ENCODE results near the gene PIP5K1C. TPM values are rescaled to one million over a fixed set of nuclear protein-coding genes. Genes with fewer than 3 reads are reported as not detected.

PIP5K1C gene
- total RNA-seq, 1 donor from 2014 or later, result 42.0 TPM

DNA sequence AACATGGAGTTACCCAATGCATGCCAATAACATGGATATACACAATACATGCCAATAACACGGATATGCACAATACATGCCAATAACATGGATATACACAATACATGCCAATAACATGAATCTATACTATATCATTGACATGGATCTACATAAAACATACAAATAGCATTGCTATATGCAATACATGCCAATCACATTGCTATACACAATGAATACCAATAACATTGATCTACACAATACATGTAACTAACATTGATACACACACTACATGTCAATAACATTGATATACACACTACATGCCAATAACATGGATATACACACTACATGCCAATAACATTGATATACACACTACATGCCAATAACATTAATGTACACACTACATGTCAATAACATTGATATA is 932 bp upstream of the PIP5K1C start:
- Histone ChIP-seq H3K27me3 (ENCODE audit: insufficient read depth, low read length) (no peaks in the 10 kb centered on the region), H3K9ac (ENCODE audit: low read length) (no peak overlapping the region), H3K36me3 (ENCODE audit: insufficient read depth, low read length) (no peaks in the 10 kb centered on the region), H3K4me1 (ENCODE audit: insufficient read depth, low read length) (peaks cover 7% of the 10 kb centered on the region), H3K4me2 (ENCODE audit: low read length) (no peak overlapping the region), H3K79me2 (ENCODE audit: insufficient read depth, low read length) (peaks cover 39% of the 10 kb centered on the region), H3K9me3 (ENCODE audit: insufficient read depth, low read depth, low read length) (no peaks in the 10 kb centered on the region), H2AFZ (ENCODE audit: low read depth, low read length) (no peak overlapping the region), H3K4me3 (ENCODE audit: insufficient read depth, low read depth, low read length) (no peak overlapping the region), H3K27ac (ENCODE audit: low read depth, low read length) (no peak overlapping the region), H4K20me1 (ENCODE audit: insufficient read depth, low read length) (peaks cover 28% of the 10 kb centered on the region)
- no peak for TF ChIP-seq EZH2 (IDR thresholded peaks at IDR 0.05; ENCODE audit: insufficient read depth, low read length)
- TF ChIP-seq, protein P1, sequence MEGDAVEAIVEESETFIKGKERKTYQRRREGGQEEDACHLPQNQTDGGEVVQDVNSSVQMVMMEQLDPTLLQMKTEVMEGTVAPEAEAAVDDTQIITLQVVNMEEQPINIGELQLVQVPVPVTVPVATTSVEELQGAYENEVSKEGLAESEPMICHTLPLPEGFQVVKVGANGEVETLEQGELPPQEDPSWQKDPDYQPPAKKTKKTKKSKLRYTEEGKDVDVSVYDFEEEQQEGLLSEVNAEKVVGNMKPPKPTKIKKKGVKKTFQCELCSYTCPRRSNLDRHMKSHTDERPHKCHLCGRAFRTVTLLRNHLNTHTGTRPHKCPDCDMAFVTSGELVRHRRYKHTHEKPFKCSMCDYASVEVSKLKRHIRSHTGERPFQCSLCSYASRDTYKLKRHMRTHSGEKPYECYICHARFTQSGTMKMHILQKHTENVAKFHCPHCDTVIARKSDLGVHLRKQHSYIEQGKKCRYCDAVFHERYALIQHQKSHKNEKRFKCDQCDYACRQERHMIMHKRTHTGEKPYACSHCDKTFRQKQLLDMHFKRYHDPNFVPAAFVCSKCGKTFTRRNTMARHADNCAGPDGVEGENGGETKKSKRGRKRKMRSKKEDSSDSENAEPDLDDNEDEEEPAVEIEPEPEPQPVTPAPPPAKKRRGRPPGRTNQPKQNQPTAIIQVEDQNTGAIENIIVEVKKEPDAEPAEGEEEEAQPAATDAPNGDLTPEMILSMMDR (IDR thresholded peaks at IDR 0.05; ENCODE audit: insufficient read depth, low read depth, low read length), result no peak
- no peaks in the 10 kb centered on the region for H3K36me3 Mint-ChIP-seq (ENCODE audit: low read depth, unreplicated experiment)
- H3K4me3 Mint-ChIP-seq (ENCODE audit: unreplicated experiment), result peak overlapping the region; percentile 78
- DNase-seq (ENCODE audit: low read depth) (no peak), FAIRE-seq (peak; percentile 47)
- no peaks in the 10 kb centered on the region for H3K4me1 Mint-ChIP-seq (ENCODE audit: low read depth, unreplicated experiment)
- H3K27me3 Mint-ChIP-seq (ENCODE audit: low read depth, unreplicated experiment), result peaks cover 4% of the 10 kb centered on the region
- H3K9me3 Mint-ChIP-seq (ENCODE audit: unreplicated experiment), result no peaks in the 10 kb centered on the region
- H3K27ac Mint-ChIP-seq (ENCODE audit: unreplicated experiment), result no peak overlapping the region

DNA sequence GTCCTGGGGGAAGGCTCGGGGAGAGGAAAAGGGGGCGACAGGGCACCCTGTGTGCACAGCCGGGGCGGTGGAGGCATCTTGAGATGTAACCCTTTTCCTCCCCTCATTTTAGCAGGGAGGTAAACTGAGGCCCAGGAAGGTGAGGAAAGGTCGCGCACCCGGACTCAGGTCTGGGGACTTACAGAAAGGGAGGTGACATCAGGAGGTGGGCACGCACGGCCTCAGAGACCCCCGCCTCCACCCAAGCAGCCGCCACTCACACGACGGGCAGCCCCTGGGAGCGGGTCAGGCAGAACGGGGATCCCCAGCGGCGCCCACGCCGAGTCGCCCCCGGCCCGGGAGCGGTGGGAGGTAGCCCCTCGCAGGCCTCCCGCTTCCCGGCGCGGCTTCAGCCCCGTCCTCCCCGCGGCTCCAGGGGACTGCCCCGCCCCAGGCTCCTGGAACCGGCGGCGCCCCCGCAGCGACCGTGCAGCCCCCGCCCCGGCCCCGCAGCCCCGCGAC is 477 bp downstream of the PIP5K1C start:
- no peak overlapping the region for H3K27ac Mint-ChIP-seq (ENCODE audit: unreplicated experiment)
- H3K79me2 ChIP-seq (ENCODE audit: insufficient read depth, low read length), result peaks cover 53% of the 10 kb centered on the region

More for the DNA sequence above, 477 bp downstream of the PIP5K1C start:
- Histone ChIP-seq H3K4me1 (ENCODE audit: insufficient read depth, low read length) (peaks cover 7% of the 10 kb centered on the region), H3K9ac (ENCODE audit: low read length) (peak overlapping the region; percentile 91), H3K4me3 (ENCODE audit: insufficient read depth, low read depth, low read length) (peak overlapping the region; percentile 80), H3K27me3 (ENCODE audit: insufficient read depth, low read length) (no peaks in the 10 kb centered on the region), H3K36me3 (ENCODE audit: insufficient read depth, low read length) (no peaks in the 10 kb centered on the region), H3K9me3 (ENCODE audit: insufficient read depth, low read depth, low read length) (no peaks in the 10 kb centered on the region), H3K27ac (ENCODE audit: low read depth, low read length) (peak overlapping the region; percentile 56), H2AFZ (ENCODE audit: low read depth, low read length) (no peak overlapping the region), H4K20me1 (ENCODE audit: insufficient read depth, low read length) (peaks cover 42% of the 10 kb centered on the region), H3K4me2 (ENCODE audit: low read length) (peak overlapping the region; percentile 98)
- Mint-ChIP-seq H3K36me3 (ENCODE audit: low read depth, unreplicated experiment) (no peaks in the 10 kb centered on the region), H3K4me3 (ENCODE audit: unreplicated experiment) (peak overlapping the region; percentile 90), H3K9me3 (ENCODE audit: unreplicated experiment) (no peaks in the 10 kb centered on the region), H3K27me3 (ENCODE audit: low read depth, unreplicated experiment) (no peaks in the 10 kb centered on the region), H3K4me1 (ENCODE audit: low read depth, unreplicated experiment) (no peaks in the 10 kb centered on the region)
- no peak for DNase-seq (ENCODE audit: low read depth)
- TF ChIP-seq EZH2 (IDR thresholded peaks at IDR 0.05; ENCODE audit: insufficient read depth, low read length), result no peak
- TF ChIP-seq, protein P1 (IDR thresholded peaks at IDR 0.05; ENCODE audit: insufficient read depth, low read depth, low read length), result no peak
- no peak for FAIRE-seq

Measured in astrocyte (in vitro differentiated cells and primary cell).